ENCODE measurements around the gene METTL8. TPM values are rescaled to one million over a fixed set of nuclear protein-coding genes. Genes with fewer than 3 reads are reported as not detected.

The METTL8 gene
- total RNA-seq, 1 experiment from 2014 or later, result 27.7 TPM

GRCh38 chr2:171316755-171317337 lies 116.9 kb downstream of the METTL8 start:
- in situ Hi-C loops (cut with HindIII; ENCODE audit: low pct_unique_long_range_greater_than_20kb, low sequenced_read_pairs), result no loop called here
- ChIA-PET CTCF (no interaction called here), POLR2A (no interaction called here)
- intact Hi-C loops (cut with micrococcal nuclease; ENCODE audit: unreplicated experiment), result no loop called here
- ATAC-seq (no peak), DNase-seq (ENCODE audit: low read depth, low spot score) (no peak)
- no peaks in the 10 kb centered on the region for H3K9me3 ChIP-seq (ENCODE audit: control insufficient read depth, insufficient read depth, low read depth, low read length)
- no peak overlapping the region for H3K27ac ChIP-seq (ENCODE audit: low read length)
- BruUV-seq (replicated peaks), result no TSS peak
- H3K4me3 ChIP-seq (ENCODE audit: low read depth in 2 of 2, low read length in 2 of 2), result no peak overlapping the region
- no peaks in the 10 kb centered on the region for H3K36me3 ChIP-seq (ENCODE audit: control insufficient read depth, insufficient read depth, low read length)
- H3K4me1 ChIP-seq (ENCODE audit: control insufficient read depth, insufficient read depth, low read length), result no peaks in the 10 kb centered on the region
- no peaks in the 10 kb centered on the region for H3K27me3 ChIP-seq (ENCODE audit: control insufficient read depth, insufficient read depth, low read length)
- TF ChIP-seq POLR2AphosphoS5 (IDR thresholded peaks at IDR 0.05; ENCODE audit: low read depth, low read length) (no peak), TCF7L2 (IDR thresholded peaks at IDR 0.05; ENCODE audit: low read depth, low read length) (no peak), REST (IDR thresholded peaks at IDR 0.05; ENCODE audit: insufficient read depth in 1 of 2, low read depth in 2 of 2, low read length in 1 of 2) (no peak), SIN3A (IDR thresholded peaks at IDR 0.05; ENCODE audit: borderline replicate concordance, insufficient read depth, low read depth, low read length) (no peak), CTCF (IDR thresholded peaks at IDR 0.05) (no peak)

- Histone ChIP-seq H3K4me1 (ENCODE audit: control insufficient read depth, insufficient read depth, low read length) (no peaks in the 10 kb centered on the region), H3K4me3 (ENCODE audit: low read depth in 2 of 2, low read length in 2 of 2) (no peak overlapping the region), H3K36me3 (ENCODE audit: control insufficient read depth, insufficient read depth, low read length) (no peaks in the 10 kb centered on the region), H3K27ac (ENCODE audit: low read length) (no peak overlapping the region), H3K9me3 (ENCODE audit: control insufficient read depth, insufficient read depth, low read depth, low read length) (no peaks in the 10 kb centered on the region), H3K27me3 (ENCODE audit: control insufficient read depth, insufficient read depth, low read length) (no peaks in the 10 kb centered on the region)
- intact Hi-C loops (cut with micrococcal nuclease; ENCODE audit: unreplicated experiment), result no loop called here
- in situ Hi-C loops (cut with HindIII; ENCODE audit: low pct_unique_long_range_greater_than_20kb, low sequenced_read_pairs), result no loop called here
- DNase-seq (ENCODE audit: low read depth, low spot score) (no peak), ATAC-seq (no peak)
- CTCF ChIA-PET, result no interaction called here
- POLR2A ChIA-PET, result no interaction called here
- TF ChIP-seq CTCF (IDR thresholded peaks at IDR 0.05) (no peak), TCF7L2 (IDR thresholded peaks at IDR 0.05; ENCODE audit: low read depth, low read length) (no peak), POLR2AphosphoS5 (IDR thresholded peaks at IDR 0.05; ENCODE audit: low read depth, low read length) (no peak), REST (IDR thresholded peaks at IDR 0.05; ENCODE audit: insufficient read depth in 1 of 2, low read depth in 2 of 2, low read length in 1 of 2) (no peak), SIN3A (IDR thresholded peaks at IDR 0.05; ENCODE audit: borderline replicate concordance, insufficient read depth, low read depth, low read length) (no peak)
- BruUV-seq (replicated peaks), result no TSS peak
Measured at GRCh38 chr2:171316220-171316619, 117.6 kb downstream of the METTL8 start.
